ENCODE measurements around the gene SHROOM1.

SHROOM1 gene

DNA sequence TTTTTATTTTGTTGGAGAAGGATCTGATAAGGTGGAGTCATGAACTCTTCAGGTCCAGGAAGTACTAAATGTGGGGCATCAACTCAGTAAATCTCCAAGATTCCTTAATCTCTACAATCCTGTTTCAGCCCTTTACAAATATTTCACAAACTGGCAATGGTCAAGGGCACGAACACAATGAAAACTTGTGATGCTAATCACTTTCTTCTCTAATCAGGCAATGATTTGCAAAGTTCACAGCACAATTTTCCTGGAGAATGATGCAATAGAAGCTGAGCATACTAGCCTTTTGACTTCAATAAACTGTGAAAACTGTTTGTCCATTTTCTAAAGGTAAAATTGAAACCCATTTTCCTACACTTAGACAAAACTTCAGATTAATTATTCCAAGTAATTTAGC lies 18.9 kb upstream of the SHROOM1 start:
- Histone ChIP-seq H3K9me3 (ENCODE audit: control insufficient read depth in 1 of 2, low read length in 2 of 2) (no peaks in the 10 kb centered on the region), H3K4me1 (ENCODE audit: control insufficient read depth in 1 of 2, insufficient read depth in 2 of 2, low read length in 2 of 2) (no peaks in the 10 kb centered on the region), H3K36me3 (ENCODE audit: control insufficient read depth in 1 of 2, insufficient read depth in 2 of 2, low read length in 2 of 2) (no peaks in the 10 kb centered on the region), H3K27ac (ENCODE audit: low read length) (no peak overlapping the region), H3K4me3 (ENCODE audit: low read depth in 1 of 2, low read length in 2 of 2) (no peak overlapping the region), H3K27me3 (ENCODE audit: low read depth, low read length) (no peaks in the 10 kb centered on the region)

DNA sequence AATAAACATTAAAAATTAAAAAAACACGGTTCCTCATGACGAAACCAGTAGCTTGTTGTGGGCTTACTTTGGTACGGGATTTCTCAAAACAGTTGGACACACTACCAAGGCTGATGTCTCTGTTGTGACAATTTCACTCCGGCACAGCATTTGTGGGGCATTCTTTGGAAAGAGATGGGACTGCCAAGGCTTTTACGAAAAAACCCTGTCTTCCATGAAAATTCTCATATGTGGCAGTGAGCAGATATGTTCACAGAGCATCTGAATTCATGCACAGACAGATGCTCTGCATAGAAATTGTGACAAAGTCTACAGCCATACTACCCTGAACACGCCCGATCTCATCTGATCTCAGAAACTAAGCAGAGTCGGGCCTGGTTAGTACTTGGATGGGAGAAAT lies 17.8 kb upstream of the SHROOM1 start:
- H3K36me3 ChIP-seq (ENCODE audit: control insufficient read depth in 1 of 2, insufficient read depth in 2 of 2, low read length in 2 of 2), result no peaks in the 10 kb centered on the region
- H3K9me3 ChIP-seq (ENCODE audit: control insufficient read depth in 1 of 2, low read length in 2 of 2), result no peaks in the 10 kb centered on the region
- H3K27me3 ChIP-seq (ENCODE audit: low read depth, low read length), result no peaks in the 10 kb centered on the region
- H3K4me1 ChIP-seq (ENCODE audit: control insufficient read depth in 1 of 2, insufficient read depth in 2 of 2, low read length in 2 of 2), result no peaks in the 10 kb centered on the region
- H3K4me3 ChIP-seq (ENCODE audit: low read depth in 1 of 2, low read length in 2 of 2), result no peak overlapping the region
- no peak overlapping the region for H3K27ac ChIP-seq (ENCODE audit: low read length)

DNA sequence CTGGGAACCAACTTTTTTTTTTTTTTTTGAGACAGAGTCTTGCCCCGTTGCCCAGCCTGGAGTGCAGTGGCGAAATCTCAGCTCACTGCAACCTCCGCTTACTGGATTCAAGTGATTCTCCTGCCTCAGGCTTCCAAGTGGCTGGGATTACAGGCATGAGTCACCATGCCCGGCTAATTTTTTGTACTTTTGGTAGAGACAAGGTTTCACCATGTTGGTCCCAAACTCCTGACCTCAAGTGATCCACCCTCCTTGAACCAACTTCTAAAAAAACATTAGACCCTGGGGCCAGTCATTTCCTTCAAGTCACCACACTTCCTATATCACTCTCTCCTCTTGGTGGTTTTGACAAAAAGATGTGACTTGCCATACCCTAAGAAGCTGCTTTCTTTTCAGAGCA lies 10.9 kb upstream of the SHROOM1 start:
- no peaks in the 10 kb centered on the region for H3K27me3 ChIP-seq (ENCODE audit: low read depth, low read length)
- H3K27ac ChIP-seq (ENCODE audit: low read length), result no peak overlapping the region
- H3K4me3 ChIP-seq (ENCODE audit: low read depth in 1 of 2, low read length in 2 of 2), result no peak overlapping the region
- H3K9me3 ChIP-seq (ENCODE audit: control insufficient read depth in 1 of 2, low read length in 2 of 2), result no peaks in the 10 kb centered on the region
- peaks cover 3 to 7% of the 10 kb centered on the region in 2 donors for H3K4me1 ChIP-seq (ENCODE audit: control insufficient read depth in 1 of 2, insufficient read depth in 2 of 2, low read length in 2 of 2)
- H3K36me3 ChIP-seq (ENCODE audit: control insufficient read depth in 1 of 2, insufficient read depth in 2 of 2, low read length in 2 of 2), result no peaks in the 10 kb centered on the region

DNA sequence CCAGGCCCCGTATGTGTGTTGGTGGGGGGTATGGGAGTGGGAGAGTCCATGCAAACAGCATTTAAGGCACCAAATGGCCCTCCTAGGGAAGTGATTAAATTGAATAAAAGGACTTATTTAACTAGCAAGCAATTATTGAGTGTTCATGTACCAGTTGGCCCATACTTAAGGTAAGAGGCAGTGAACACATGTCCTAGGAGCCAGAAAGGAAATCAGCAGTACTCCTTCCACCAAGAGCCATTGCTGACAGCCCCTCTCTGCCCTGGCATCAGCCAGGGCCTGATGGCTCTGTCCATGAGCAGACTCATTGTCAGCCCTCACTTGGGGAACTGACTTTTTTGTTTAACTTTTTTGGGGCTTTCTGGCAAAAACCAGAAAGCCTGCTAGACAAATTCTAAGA lies 10.4 kb upstream of the SHROOM1 start:
- H3K4me3 ChIP-seq (ENCODE audit: low read depth in 1 of 2, low read length in 2 of 2), result no peak overlapping the region
- peaks cover 3 to 7% of the 10 kb centered on the region in 2 donors for H3K4me1 ChIP-seq (ENCODE audit: control insufficient read depth in 1 of 2, insufficient read depth in 2 of 2, low read length in 2 of 2)
- no peaks in the 10 kb centered on the region for H3K36me3 ChIP-seq (ENCODE audit: control insufficient read depth in 1 of 2, insufficient read depth in 2 of 2, low read length in 2 of 2)
- no peaks in the 10 kb centered on the region for H3K9me3 ChIP-seq (ENCODE audit: control insufficient read depth in 1 of 2, low read length in 2 of 2)
- no peaks in the 10 kb centered on the region for H3K27me3 ChIP-seq (ENCODE audit: low read depth, low read length)
- H3K27ac ChIP-seq (ENCODE audit: low read length), result no peak overlapping the region

DNA sequence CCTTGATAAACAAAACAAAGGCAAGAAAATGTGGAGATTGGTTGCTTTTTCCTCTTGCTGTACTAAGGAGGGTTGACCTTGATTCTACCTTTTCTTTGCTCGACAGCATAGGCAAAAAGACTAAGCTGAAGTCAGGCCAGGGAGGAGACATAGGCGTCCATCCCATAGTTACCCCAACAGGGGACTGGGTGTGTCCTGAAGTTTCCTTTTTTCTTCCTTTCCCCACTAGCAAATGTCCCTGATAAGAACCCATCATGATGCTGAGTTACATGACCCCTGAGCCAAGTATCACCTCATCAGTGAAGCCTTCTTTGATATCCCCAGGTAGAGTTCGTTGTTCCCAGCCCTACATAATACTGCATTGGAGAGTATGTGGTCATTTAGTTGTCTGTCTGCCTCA lies 9.9 kb upstream of the SHROOM1 start:
- peaks cover 3 to 7% of the 10 kb centered on the region in 2 donors for H3K4me1 ChIP-seq (ENCODE audit: control insufficient read depth in 1 of 2, insufficient read depth in 2 of 2, low read length in 2 of 2)
- no peaks in the 10 kb centered on the region for H3K27me3 ChIP-seq (ENCODE audit: low read depth, low read length)
- H3K4me3 ChIP-seq (ENCODE audit: low read depth in 1 of 2, low read length in 2 of 2), result no peak overlapping the region
- peak overlapping the region; percentile 66 for H3K27ac ChIP-seq (ENCODE audit: low read length)
- H3K36me3 ChIP-seq (ENCODE audit: control insufficient read depth in 1 of 2, insufficient read depth in 2 of 2, low read length in 2 of 2), result no peaks in the 10 kb centered on the region
- no peaks in the 10 kb centered on the region for H3K9me3 ChIP-seq (ENCODE audit: control insufficient read depth in 1 of 2, low read length in 2 of 2)

DNA sequence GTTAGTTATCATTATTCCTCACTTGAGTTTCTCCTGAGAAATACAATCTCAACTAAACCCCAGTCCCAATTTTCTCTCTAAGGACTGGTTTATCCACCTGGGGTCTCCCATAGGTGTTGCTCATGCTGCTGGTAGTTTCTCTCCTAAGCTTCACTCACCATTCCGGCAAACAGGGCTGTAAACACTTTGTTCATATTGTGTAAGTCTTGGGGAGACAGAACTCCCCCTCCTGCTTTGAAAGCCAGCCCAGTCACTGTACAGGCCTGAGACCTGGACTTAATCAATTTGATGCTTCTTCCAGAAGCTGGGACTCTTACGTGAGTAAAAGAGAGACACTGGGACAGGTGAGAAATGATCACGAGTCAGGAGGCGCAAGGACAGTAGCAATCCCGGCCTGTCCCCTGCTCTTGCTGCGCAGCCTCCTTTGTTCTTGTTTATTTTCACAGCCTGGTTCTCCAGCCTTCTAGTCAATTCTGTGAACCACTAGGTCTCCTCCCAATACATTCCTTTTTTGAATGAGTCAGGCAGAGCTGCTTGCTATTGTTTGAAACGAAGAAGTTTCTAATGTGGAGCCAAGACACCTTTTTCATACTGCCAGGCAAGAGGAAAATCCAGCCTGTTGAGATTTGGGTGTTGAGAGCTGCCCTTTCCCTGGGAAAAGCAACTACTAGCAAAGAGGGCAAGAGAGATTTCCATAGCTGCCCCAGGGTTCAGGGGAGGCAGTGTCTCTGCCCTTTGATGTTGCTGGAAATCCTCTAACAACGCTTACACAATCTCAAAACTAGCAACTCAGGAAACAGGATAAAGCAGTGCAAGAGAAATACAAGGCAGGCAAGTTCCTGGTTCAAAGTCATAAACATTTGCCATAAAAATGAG lies 9.2 kb upstream of the SHROOM1 start:
- Histone ChIP-seq H3K4me3 (ENCODE audit: low read depth in 1 of 2, low read length in 2 of 2) (no peak overlapping the region), H3K9me3 (ENCODE audit: control insufficient read depth in 1 of 2, low read length in 2 of 2) (no peaks in the 10 kb centered on the region), H3K27ac (ENCODE audit: low read length) (peak overlapping the region; percentile 66), H3K27me3 (ENCODE audit: low read depth, low read length) (no peaks in the 10 kb centered on the region), H3K4me1 (ENCODE audit: control insufficient read depth in 1 of 2, insufficient read depth in 2 of 2, low read length in 2 of 2) (peaks cover 3 to 7% of the 10 kb centered on the region in 2 donors), H3K36me3 (ENCODE audit: control insufficient read depth in 1 of 2, insufficient read depth in 2 of 2, low read length in 2 of 2) (no peaks in the 10 kb centered on the region)

DNA sequence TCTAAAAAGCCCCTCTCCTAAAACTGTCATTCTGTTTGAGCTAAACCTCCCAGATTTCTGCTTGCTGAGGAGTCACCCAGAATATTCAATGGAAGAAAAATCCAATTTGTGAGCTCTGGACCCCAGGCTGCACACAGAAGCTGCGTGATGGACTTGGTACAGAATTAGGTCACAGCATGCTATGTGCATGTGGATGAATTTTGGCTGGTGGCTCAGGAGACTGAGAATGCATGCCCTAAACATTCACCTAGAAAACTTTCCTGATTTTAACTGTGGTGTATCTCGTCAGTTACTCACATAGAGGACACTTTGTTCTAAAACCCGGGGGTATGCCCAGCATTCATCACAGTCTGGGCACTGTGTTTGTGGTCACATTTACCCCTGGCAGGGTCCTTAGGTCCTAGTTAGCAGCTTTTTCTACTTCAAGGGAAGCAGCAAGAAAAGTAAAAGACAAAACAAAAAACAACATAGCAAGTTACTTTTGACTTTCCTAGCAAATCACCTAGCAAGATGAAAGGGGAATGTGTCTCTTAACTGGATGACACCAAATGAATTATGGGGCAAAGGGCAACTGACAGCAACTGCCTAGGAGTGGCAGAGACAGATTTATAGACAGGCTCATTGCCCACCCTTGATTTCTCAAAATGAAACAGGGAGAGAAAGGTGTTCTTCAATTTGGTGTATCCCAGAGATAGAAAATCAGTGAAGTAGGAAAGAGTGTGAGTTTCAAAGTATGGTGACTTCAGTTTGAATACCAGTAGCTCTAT lies 8.3 kb upstream of the SHROOM1 start:
- no peaks in the 10 kb centered on the region for H3K27me3 ChIP-seq (ENCODE audit: low read depth, low read length)
- no peaks in the 10 kb centered on the region for H3K9me3 ChIP-seq (ENCODE audit: control insufficient read depth in 1 of 2, low read length in 2 of 2)
- H3K36me3 ChIP-seq (ENCODE audit: control insufficient read depth in 1 of 2, insufficient read depth in 2 of 2, low read length in 2 of 2), result no peaks in the 10 kb centered on the region
- H3K27ac ChIP-seq (ENCODE audit: low read length), result peak overlapping the region; percentile 66
- no peak overlapping the region for H3K4me3 ChIP-seq (ENCODE audit: low read depth in 1 of 2, low read length in 2 of 2)
- H3K4me1 ChIP-seq (ENCODE audit: control insufficient read depth in 1 of 2, insufficient read depth in 2 of 2, low read length in 2 of 2), result peaks cover 3 to 7% of the 10 kb centered on the region in 2 donors

DNA sequence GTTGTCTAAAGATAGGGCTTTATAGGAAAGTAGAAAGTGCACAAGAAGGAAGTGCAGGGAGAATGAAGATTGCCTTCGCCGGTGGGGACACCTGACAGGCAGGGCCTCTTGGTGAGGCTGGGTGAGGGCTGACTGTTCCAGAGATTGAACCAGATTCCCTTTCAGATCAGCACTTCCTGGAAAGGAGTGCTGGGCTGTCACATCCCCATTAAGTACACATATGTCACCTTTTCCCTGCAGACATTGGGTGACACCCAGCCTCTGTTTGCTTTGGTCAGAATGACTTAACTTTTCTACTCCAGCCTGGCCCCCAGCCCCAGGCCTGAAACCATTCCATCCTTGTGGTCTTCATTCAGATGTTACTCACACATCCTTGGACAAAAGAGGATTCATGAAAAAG lies 7.4 kb upstream of the SHROOM1 start:
- no peaks in the 10 kb centered on the region for H3K9me3 ChIP-seq (ENCODE audit: control insufficient read depth in 1 of 2, low read length in 2 of 2)
- H3K27me3 ChIP-seq (ENCODE audit: low read depth, low read length), result no peaks in the 10 kb centered on the region
- H3K4me3 ChIP-seq (ENCODE audit: low read depth in 1 of 2, low read length in 2 of 2), result no peak overlapping the region
- peaks cover 3 to 7% of the 10 kb centered on the region in 2 donors for H3K4me1 ChIP-seq (ENCODE audit: control insufficient read depth in 1 of 2, insufficient read depth in 2 of 2, low read length in 2 of 2)
- H3K36me3 ChIP-seq (ENCODE audit: control insufficient read depth in 1 of 2, insufficient read depth in 2 of 2, low read length in 2 of 2), result no peaks in the 10 kb centered on the region
- H3K27ac ChIP-seq (ENCODE audit: low read length), result no peak overlapping the region

DNA sequence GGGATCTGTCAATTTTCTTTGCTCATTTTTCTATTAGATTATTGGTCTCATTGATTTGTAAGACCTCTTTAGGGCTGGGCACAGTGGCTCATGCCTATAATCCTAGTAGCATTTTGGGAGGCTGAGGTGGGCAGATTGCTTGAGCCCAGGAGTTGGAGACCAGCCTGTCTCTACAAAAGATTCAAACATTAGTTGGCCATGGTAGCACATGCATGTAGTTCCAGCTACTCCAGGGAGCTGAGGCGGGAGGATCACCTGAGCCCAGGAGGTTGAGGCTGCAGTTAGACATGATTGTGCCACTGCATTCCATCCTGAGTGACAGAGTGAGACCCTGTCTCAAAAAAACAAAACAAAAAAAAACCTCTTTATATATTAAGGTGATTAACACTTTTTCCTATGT lies 6.4 kb upstream of the SHROOM1 start:
- Histone ChIP-seq H3K9me3 (ENCODE audit: control insufficient read depth in 1 of 2, low read length in 2 of 2) (no peaks in the 10 kb centered on the region), H3K27ac (ENCODE audit: low read length) (no peak overlapping the region), H3K4me3 (ENCODE audit: low read depth in 1 of 2, low read length in 2 of 2) (no peak overlapping the region), H3K27me3 (ENCODE audit: low read depth, low read length) (no peaks in the 10 kb centered on the region), H3K4me1 (ENCODE audit: control insufficient read depth in 1 of 2, insufficient read depth in 2 of 2, low read length in 2 of 2) (peaks cover 3 to 7% of the 10 kb centered on the region in 2 donors), H3K36me3 (ENCODE audit: control insufficient read depth in 1 of 2, insufficient read depth in 2 of 2, low read length in 2 of 2) (no peaks in the 10 kb centered on the region)

DNA sequence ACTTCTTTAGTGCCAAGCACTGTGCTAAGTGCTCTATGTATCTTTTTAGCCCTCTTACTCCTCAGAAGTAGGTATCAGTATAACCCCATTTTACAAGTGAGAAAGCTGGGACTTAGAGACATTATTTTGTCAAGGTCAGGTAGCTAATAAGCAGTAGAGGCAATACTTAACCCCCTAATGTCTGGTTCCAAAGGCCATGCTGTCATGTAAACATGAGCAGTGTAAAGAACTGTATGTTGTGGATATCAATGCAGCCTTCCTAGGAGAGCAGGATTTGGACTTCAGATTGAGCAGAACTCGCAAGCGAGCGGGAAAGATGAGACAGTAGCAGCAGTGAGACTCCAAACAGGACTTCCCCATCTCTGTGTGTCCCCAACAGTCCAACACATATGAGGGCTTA lies 3.6 kb upstream of the SHROOM1 start:
- H3K36me3 ChIP-seq (ENCODE audit: control insufficient read depth in 1 of 2, insufficient read depth in 2 of 2, low read length in 2 of 2), result no peaks in the 10 kb centered on the region
- H3K27me3 ChIP-seq (ENCODE audit: low read depth, low read length), result no peaks in the 10 kb centered on the region
- H3K9me3 ChIP-seq (ENCODE audit: control insufficient read depth in 1 of 2, low read length in 2 of 2), result no peaks in the 10 kb centered on the region
- H3K27ac ChIP-seq (ENCODE audit: low read length), result no peak overlapping the region
- no peak overlapping the region for H3K4me3 ChIP-seq (ENCODE audit: low read depth in 1 of 2, low read length in 2 of 2)
- peaks cover 9 to 15% of the 10 kb centered on the region in 2 donors for H3K4me1 ChIP-seq (ENCODE audit: control insufficient read depth in 1 of 2, insufficient read depth in 2 of 2, low read length in 2 of 2)

DNA sequence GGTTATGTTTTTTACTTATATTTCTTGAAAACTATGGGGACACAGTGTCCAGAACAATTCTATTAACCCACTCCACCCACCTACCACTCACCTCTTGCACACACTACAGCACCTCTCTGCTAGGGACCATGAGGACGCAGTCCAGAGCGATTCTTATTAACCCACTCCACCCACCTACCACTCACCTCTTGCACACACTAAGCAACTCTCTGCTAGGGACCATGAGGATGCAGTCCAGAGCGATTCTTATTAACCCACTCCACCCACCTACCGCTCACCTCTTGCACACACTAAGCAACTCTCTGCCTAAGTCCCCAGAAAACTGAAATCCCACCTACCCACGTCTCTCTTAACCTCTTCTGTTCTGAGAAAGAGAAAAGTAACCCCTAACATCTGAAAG lies 2.2 kb upstream of the SHROOM1 start:
- H3K4me3 ChIP-seq (ENCODE audit: low read depth in 1 of 2, low read length in 2 of 2), result no peak overlapping the region
- H3K27me3 ChIP-seq (ENCODE audit: low read depth, low read length), result no peaks in the 10 kb centered on the region
- no peaks in the 10 kb centered on the region for H3K36me3 ChIP-seq (ENCODE audit: control insufficient read depth in 1 of 2, insufficient read depth in 2 of 2, low read length in 2 of 2)
- H3K4me1 ChIP-seq (ENCODE audit: control insufficient read depth in 1 of 2, insufficient read depth in 2 of 2, low read length in 2 of 2), result peaks cover 5 to 15% of the 10 kb centered on the region in 2 donors
- H3K9me3 ChIP-seq (ENCODE audit: control insufficient read depth in 1 of 2, low read length in 2 of 2), result no peaks in the 10 kb centered on the region
- H3K27ac ChIP-seq (ENCODE audit: low read length), result no peak overlapping the region

Data from muscle layer of duodenum (tissue), 2 donors.